ENCODE results near the gene GADD45B. TPM values are rescaled to one million over a fixed set of nuclear protein-coding genes. Genes with fewer than 3 reads are reported as not detected.

Gene GADD45B
- total RNA-seq, 3 donors from 2014 or later (not counting 1 experiment from before 2014, with no cell fraction given), result 198 to 247 (median 212) TPM

- H3K27me3 Mint-ChIP-seq (ENCODE audit: low read depth in 2 of 2), result no peaks in the 10 kb centered on the region
- no peaks in the 10 kb centered on the region for H3K27me3 ChIP-seq (ENCODE audit: control insufficient read depth, insufficient read depth, low read length)
- no peak overlapping the region for H3K4me3 Mint-ChIP-seq
- no peaks in the 10 kb centered on the region for H3K4me1 Mint-ChIP-seq
- H3K27ac ChIP-seq (ENCODE audit: low read length), result no peak overlapping the region
- intact Hi-C loops (cut with micrococcal nuclease), result no loop called here
- H3K36me3 Mint-ChIP-seq, result no peaks in the 10 kb centered on the region
- H3K4me3 ChIP-seq (ENCODE audit: low read length), result no peak overlapping the region
- no peak for TF ChIP-seq CTCF (IDR thresholded peaks at IDR 0.05)
- ATAC-seq, result no peak
- no peaks in the 10 kb centered on the region for H3K9me3 ChIP-seq (ENCODE audit: control insufficient read depth, insufficient read depth, low read length)
- DNase-seq, result no peak
- H3K9me3 Mint-ChIP-seq, result no peaks in the 10 kb centered on the region
- 94% methylated on average over 42 of the region's 45 CpGs for WGBS (ENCODE audit: insufficient coverage)
- H3K27ac Mint-ChIP-seq, result no peak overlapping the region
- no peaks in the 10 kb centered on the region for H3K4me1 ChIP-seq (ENCODE audit: control insufficient read depth, insufficient read depth, low read length)
- H3K36me3 ChIP-seq (ENCODE audit: control insufficient read depth, insufficient read depth, low read length), result no peaks in the 10 kb centered on the region
Observed at GRCh38 chr19:2524840-2525723, 49.2 kb downstream of the GADD45B start.

- Mint-ChIP-seq H3K4me3 (no peak overlapping the region), H3K36me3 (no peaks in the 10 kb centered on the region), H3K9me3 (no peaks in the 10 kb centered on the region), H3K4me1 (no peaks in the 10 kb centered on the region), H3K27me3 (ENCODE audit: low read depth in 2 of 2) (no peaks in the 10 kb centered on the region), H3K27ac (no peak overlapping the region)
- WGBS (ENCODE audit: insufficient coverage), result 94% methylated on average over 13 of the region's 14 CpGs
- H3K27me3 ChIP-seq (ENCODE audit: control insufficient read depth, insufficient read depth, low read length), result no peaks in the 10 kb centered on the region
- intact Hi-C loops (cut with micrococcal nuclease), result no loop called here
- H3K36me3 ChIP-seq (ENCODE audit: control insufficient read depth, insufficient read depth, low read length), result no peaks in the 10 kb centered on the region
- H3K9me3 ChIP-seq (ENCODE audit: control insufficient read depth, insufficient read depth, low read length), result no peaks in the 10 kb centered on the region
- DNase-seq, result no peak
- no peaks in the 10 kb centered on the region for H3K4me1 ChIP-seq (ENCODE audit: control insufficient read depth, insufficient read depth, low read length)
- ATAC-seq, result no peak
- H3K4me3 ChIP-seq (ENCODE audit: low read length), result no peak overlapping the region
- TF ChIP-seq CTCF (IDR thresholded peaks at IDR 0.05), result no peak
- H3K27ac ChIP-seq (ENCODE audit: low read length), result no peak overlapping the region
Observed at GRCh38 chr19:2527171-2527570, 51.2 kb downstream of the GADD45B start.

- Mint-ChIP-seq H3K27ac (no peak overlapping the region), H3K27me3 (ENCODE audit: low read depth in 2 of 2) (no peaks in the 10 kb centered on the region), H3K36me3 (no peaks in the 10 kb centered on the region), H3K4me1 (no peaks in the 10 kb centered on the region), H3K4me3 (no peak overlapping the region), H3K9me3 (no peaks in the 10 kb centered on the region)
- Histone ChIP-seq H3K27ac (ENCODE audit: low read length) (no peak overlapping the region), H3K36me3 (ENCODE audit: control insufficient read depth, insufficient read depth, low read length) (no peaks in the 10 kb centered on the region), H3K9me3 (ENCODE audit: control insufficient read depth, insufficient read depth, low read length) (no peaks in the 10 kb centered on the region), H3K4me3 (ENCODE audit: low read length) (no peak overlapping the region), H3K4me1 (ENCODE audit: control insufficient read depth, insufficient read depth, low read length) (no peaks in the 10 kb centered on the region), H3K27me3 (ENCODE audit: control insufficient read depth, insufficient read depth, low read length) (no peaks in the 10 kb centered on the region)
- DNase-seq, result no peak
- ATAC-seq, result no peak
- intact Hi-C loops (cut with micrococcal nuclease), result no loop called here
- WGBS (ENCODE audit: insufficient coverage), result 90% methylated on average over 3 of the region's 4 CpGs
- no peak for TF ChIP-seq CTCF (IDR thresholded peaks at IDR 0.05)
Observed at GRCh38 chr19:2527686-2528085, 51.8 kb downstream of the GADD45B start.

Other genes starting within 250 kb of the GADD45B start
- 10 to 100 TPM; 36.7 to 45.8 (median 44.7) TPM for gene PLEKHJ1, start 239.8 kb upstream of the GADD45B start, total RNA-seq
- gene SF3A2, start 239.3 kb upstream of the GADD45B start, total RNA-seq, result 100 to 1,000 TPM; 143 to 165 (median 147) TPM
- 1 to 10 TPM in 1 of 3 donors, under 1 TPM in 2; 0.55 to 2.1 (median 0.88) TPM for gene AMH, start 226.8 kb upstream of the GADD45B start, total RNA-seq
- gene JSRP1, start 219.7 kb upstream of the GADD45B start, total RNA-seq, result 1 to 10 TPM in 1 of 3 donors, under 1 TPM in 1, not detected in 1; 0.82 to 2.0 TPM
- 1 to 10 TPM; 5.7 to 9.5 (median 8.4) TPM for gene PEAK3, start 194.0 kb upstream of the GADD45B start, total RNA-seq
- gene LINGO3, start 168.0 kb upstream of the GADD45B start, total RNA-seq, result 1 to 10 TPM in 1 of 3 donors, under 1 TPM in 2; 0.68 to 1.0 (median 0.84) TPM
- gene LSM7, start 147.5 kb upstream of the GADD45B start, total RNA-seq, result 10 to 100 TPM; 52.0 to 80.2 (median 77.4) TPM
- gene SPPL2B, start 147.4 kb upstream of the GADD45B start, total RNA-seq, result 10 to 100 TPM; 63.2 to 83.8 (median 79.7) TPM
- gene TMPRSS9, start 115.9 kb upstream of the GADD45B start, total RNA-seq, result not detected
- gene TIMM13, start 48.5 kb upstream of the GADD45B start, total RNA-seq, result 10 to 100 TPM; 24.7 to 30.4 (median 25.1) TPM
- gene LMNB2, start 19.2 kb upstream of the GADD45B start, total RNA-seq, result 10 to 100 TPM; 12.0 to 23.7 (median 19.3) TPM
- 1 to 10 TPM in 2 of 3 donors, under 1 TPM in 1; 0.75 to 4.8 (median 1.5) TPM for gene GNG7, start 226.6 kb downstream of the GADD45B start, total RNA-seq
- under 1 TPM; 0.12 to 0.48 (median 0.18) TPM for gene DIRAS1, start 245.2 kb downstream of the GADD45B start, total RNA-seq

Data from natural killer cell (primary cell).